Astrocyte (in vitro differentiated cells and primary cell): ENCODE results near the gene KIZ. TPM values are rescaled to one million over a fixed set of nuclear protein-coding genes. Genes with fewer than 3 reads are reported as not detected.

Source experiments
- DNase-seq: peaks from one replicate; pipeline ENCODE4 v3.0.0-alpha.2; 2010; ENCODE audit warnings: low read depth
- FAIRE-seq: peaks from 2 replicates; lab custom pipeline; 2011; peaks lifted over from hg19 to GRCh38; lab: Jason Lieb, UNC
- H2AFZ ChIP-seq: 2 replicates; pipeline ENCODE4 v1.6.0; 2012; ENCODE audit warnings: low read depth, low read length, inconsistent platforms
- H3K27ac ChIP-seq: 2 replicates; pipeline ENCODE4 v1.5.1; 2011; ENCODE audit warnings: low read depth, low read length, inconsistent platforms
- H3K27me3 ChIP-seq: 2 replicates; pipeline ENCODE4 v1.6.0; 2011; ENCODE audit warnings: low read length, inconsistent platforms; ENCODE audit not compliant: insufficient read depth
- H3K36me3 ChIP-seq: 2 replicates; pipeline ENCODE4 v1.5.1; 2011; ENCODE audit warnings: low read length, inconsistent platforms; ENCODE audit not compliant: insufficient read depth
- H3K4me1 ChIP-seq: 2 replicates; pipeline ENCODE4 v1.5.1; 2011; ENCODE audit warnings: low read length, inconsistent platforms; ENCODE audit not compliant: insufficient read depth
- H3K4me2 ChIP-seq: 2 replicates; pipeline ENCODE4 v1.6.0; 2012; ENCODE audit warnings: low read length, inconsistent platforms
- H3K4me3 ChIP-seq: 2 replicates; pipeline ENCODE4 v1.5.1; 2011; ENCODE audit warnings: low read depth, mild to moderate bottlenecking, low read length, inconsistent platforms; ENCODE audit not compliant: insufficient read depth
- H3K79me2 ChIP-seq: 2 replicates; pipeline ENCODE4 v1.6.0; 2012; ENCODE audit warnings: mild to moderate bottlenecking, low read length, inconsistent platforms; ENCODE audit not compliant: insufficient read depth
- H3K9ac ChIP-seq: 2 replicates; pipeline ENCODE4 v1.6.0; 2012; ENCODE audit warnings: mild to moderate bottlenecking, low read length, inconsistent platforms
- H3K9me3 ChIP-seq: 2 replicates; pipeline ENCODE4 v1.5.1; 2012; ENCODE audit warnings: low read depth, mild to moderate bottlenecking, low read length, inconsistent platforms; ENCODE audit not compliant: insufficient read depth
- H4K20me1 ChIP-seq: 2 replicates; pipeline ENCODE4 v1.6.0; 2012; ENCODE audit warnings: low read length, inconsistent platforms; ENCODE audit not compliant: insufficient read depth
- H3K27ac Mint-ChIP-seq: one replicate; pipeline ENCODE4 v1.8.0; 2021; ENCODE audit warnings: mild to moderate bottlenecking, mixed read lengths; ENCODE audit not compliant: unreplicated experiment
- H3K27me3 Mint-ChIP-seq: one replicate; pipeline ENCODE4 v1.8.0; 2021; ENCODE audit warnings: low read depth, mixed read lengths; ENCODE audit not compliant: unreplicated experiment
- H3K36me3 Mint-ChIP-seq: one replicate; pipeline ENCODE4 v1.8.0; 2021; ENCODE audit warnings: low read depth, mixed read lengths; ENCODE audit not compliant: unreplicated experiment
- H3K4me1 Mint-ChIP-seq: one replicate; pipeline ENCODE4 v1.8.0; 2021; ENCODE audit warnings: low read depth, mixed read lengths; ENCODE audit not compliant: unreplicated experiment
- H3K4me3 Mint-ChIP-seq: one replicate; pipeline ENCODE4 v1.8.0; 2021; ENCODE audit warnings: mild to moderate bottlenecking, moderate library complexity, mixed read lengths; ENCODE audit not compliant: unreplicated experiment
- H3K9me3 Mint-ChIP-seq: one replicate; pipeline ENCODE4 v1.8.0; 2021; ENCODE audit warnings: mild to moderate bottlenecking, mixed read lengths; ENCODE audit not compliant: unreplicated experiment
- CTCF ChIP-seq: IDR thresholded peaks from 2 replicates; pipeline ENCODE4 v1.5.1; 2011; ENCODE audit warnings: low read depth, mild to moderate bottlenecking, inconsistent platforms, low read length, moderate library complexity; ENCODE audit not compliant: insufficient read depth
- EZH2 ChIP-seq: IDR thresholded peaks from 2 replicates; pipeline ENCODE4 v1.6.1; 2012; ENCODE audit warnings: mild to moderate bottlenecking, low read length, inconsistent platforms; ENCODE audit not compliant: insufficient read depth
- total RNA-seq: library from RNA; stranded (reverse); gene quantifications from 2 replicates; pipeline ENCODE4 v1.2.1, GENCODE V29; 2021

The KIZ gene
- total RNA-seq, 1 donor from 2014 or later, result 9.7 TPM

- Histone ChIP-seq H3K4me3 (peak overlapping the region; percentile 74), H3K9ac (peak overlapping the region; percentile 80), H3K9me3 (no peaks in the 10 kb centered on the region), H3K27ac (no peak overlapping the region), H2AFZ (peak overlapping the region; percentile 95), H3K36me3 (no peaks in the 10 kb centered on the region), H4K20me1 (no peaks in the 10 kb centered on the region), H3K79me2 (peaks cover 5% of the 10 kb centered on the region), H3K4me1 (peaks cover 3% of the 10 kb centered on the region), H3K27me3 (no peaks in the 10 kb centered on the region), H3K4me2 (peak overlapping the region; percentile 96)
- peak overlapping the region; percentile 87 for H3K4me3 Mint-ChIP-seq
- TF ChIP-seq EZH2 (no peak), CTCF (no peak)
- H3K27me3 Mint-ChIP-seq, result no peaks in the 10 kb centered on the region
- peak overlapping the region; percentile 4 for H3K27ac Mint-ChIP-seq
- DNase-seq (peak; percentile 22), FAIRE-seq (no peak)
- H3K4me1 Mint-ChIP-seq, result peaks cover 12% of the 10 kb centered on the region
- H3K36me3 Mint-ChIP-seq, result no peaks in the 10 kb centered on the region
- no peaks in the 10 kb centered on the region for H3K9me3 Mint-ChIP-seq
Observed at GRCh38 chr20:21125072-21125848, 622 bp upstream of the KIZ start.

- H4K20me1 ChIP-seq, result no peaks in the 10 kb centered on the region
- peak overlapping the region; percentile 94 for H3K27ac Mint-ChIP-seq
- H3K79me2 ChIP-seq, result peaks cover 5% of the 10 kb centered on the region
- H3K4me1 ChIP-seq, result peaks cover 3% of the 10 kb centered on the region
- FAIRE-seq (no peak), DNase-seq (peak; percentile 14)
- H3K36me3 ChIP-seq, result no peaks in the 10 kb centered on the region
- peak overlapping the region; percentile 96 for H3K4me2 ChIP-seq
- peak overlapping the region; percentile 88 for H3K9ac ChIP-seq
- H3K9me3 ChIP-seq, result no peaks in the 10 kb centered on the region
- H3K27me3 ChIP-seq, result no peaks in the 10 kb centered on the region
- peak overlapping the region; percentile 71 for H3K27ac ChIP-seq
- H3K27me3 Mint-ChIP-seq, result no peaks in the 10 kb centered on the region
- H3K4me3 Mint-ChIP-seq, result peak overlapping the region; percentile 96
- peaks cover 12% of the 10 kb centered on the region for H3K4me1 Mint-ChIP-seq
- peak overlapping the region; percentile 79 for H2AFZ ChIP-seq
- H3K36me3 Mint-ChIP-seq, result peaks cover 2% of the 10 kb centered on the region
- no peaks in the 10 kb centered on the region for H3K9me3 Mint-ChIP-seq
- peak overlapping the region; percentile 79 for H3K4me3 ChIP-seq
- TF ChIP-seq CTCF, result no peak
Observed at GRCh38 chr20:21126581-21126870, 644 bp downstream of the KIZ start.
